GM12878 (cell line): ENCODE results near the gene FOXP1. TPM values are rescaled to one million over a fixed set of nuclear protein-coding genes. Genes with fewer than 3 reads are reported as not detected.

Experiments used
- ATAC-seq: fragments of 200-7000 bp; cut with Tn5 transposase; 3 replicates; pipeline ENCODE4 v1.9.1; 2020; ENCODE audit warnings: mild to moderate bottlenecking, moderate library complexity
- BruUV-seq: library from RNA; stranded (reverse); fragments of 400-500 nt; replicated peaks from 2 replicates; lab custom pipeline; 2021; lab: Mats Ljungman, UMichigan
- CTCF ChIA-PET: fragments of 300-600 bp; sonication (Branson Sonifier 250); formaldehyde crosslinking; extraction: SDS; loops from one replicate; lab custom pipeline; 2021; ENCODE audit warnings: inconsistent platforms; lab: Yijun Ruan, JAX
- POLR2A ChIA-PET: fragments of 350-600 bp; formaldehyde crosslinking; extraction: SDS; loops from one replicate; lab custom pipeline; 2021; ENCODE audit warnings: inconsistent platforms; lab: Charles Lee
- RAD21 ChIA-PET: fragments of 300-600 bp; sonication (Branson Sonifier 250); formaldehyde crosslinking; loops from one replicate; lab custom pipeline; 2023; ENCODE audit warnings: antibody characterized with exemption; ENCODE audit not compliant: unreplicated experiment; lab: Charles Lee
- SMC1A ChIA-PET: fragments of 300-600 bp; sonication (Branson Sonifier 250); formaldehyde crosslinking; loops from one replicate; lab custom pipeline; 2023; ENCODE audit not compliant: unreplicated experiment, uncharacterized antibody; lab: Charles Lee
- DNase-seq: peaks from one replicate; pipeline ENCODE4 v3.0.0-alpha.2; 2011; ENCODE audit warnings: low read depth, low spot score
- FAIRE-seq: peaks from 3 replicates; lab custom pipeline; 2011; peaks lifted over from hg19 to GRCh38; lab: Jason Lieb, UNC
- H2AFZ ChIP-seq: 2 replicates; pipeline ENCODE4 v1.6.0; 2011; ENCODE audit warnings: low read depth, low read length, control low read depth; ENCODE audit not compliant: control insufficient read depth
- H3K27ac ChIP-seq: 2 replicates; pipeline ENCODE4 v1.5.1; 2011; ENCODE audit warnings: control low read depth; ENCODE audit not compliant: control insufficient read depth, insufficient read depth
- H3K27me3 ChIP-seq, 2 experiments: replicated peaks in 1 of 2; 2 replicates each; pipeline versions ENCODE4 v1.6.0 to v1.6.1; 2011; ENCODE audit warnings: low read length in 1 of 2; ENCODE audit not compliant: control insufficient read depth in 2 of 2, insufficient read depth in 2 of 2
- H3K36me3 ChIP-seq, 2 experiments: 2 replicates each; pipeline ENCODE4 v1.5.1; 2011; ENCODE audit warnings: low read length in 1 of 2; ENCODE audit not compliant: control insufficient read depth in 2 of 2, insufficient read depth in 2 of 2
- H3K4me1 ChIP-seq: 2 replicates; pipeline ENCODE4 v1.6.1; 2011; ENCODE audit warnings: mild to moderate bottlenecking, low read length, moderate library complexity, mixed read lengths; ENCODE audit not compliant: control insufficient read depth, insufficient read depth
- H3K4me2 ChIP-seq: 2 replicates; pipeline ENCODE4 v1.6.0; 2011; ENCODE audit warnings: control low read depth; ENCODE audit not compliant: control insufficient read depth, insufficient read depth
- H3K4me3 ChIP-seq: fragments of 200-600 bp; sonication (generic); 2 replicates; pipeline ENCODE4 v1.5.1; 2016
- H3K79me2 ChIP-seq: 2 replicates; pipeline ENCODE4 v1.6.0; 2011; ENCODE audit warnings: low read length; ENCODE audit not compliant: control insufficient read depth, insufficient read depth
- H3K9ac ChIP-seq: 2 replicates; pipeline ENCODE4 v1.8.0; 2011; ENCODE audit warnings: low read length, control low read depth, mixed read lengths; ENCODE audit not compliant: control insufficient read depth, insufficient read depth
- H3K9me3 ChIP-seq: replicated peaks from 3 replicates; pipeline ENCODE4 v1.5.1; 2011; ENCODE audit warnings: mild to moderate bottlenecking, low read length; ENCODE audit not compliant: control insufficient read depth, insufficient read depth
- H4K20me1 ChIP-seq: 2 replicates; pipeline ENCODE4 v1.6.0; 2011; ENCODE audit not compliant: control insufficient read depth, insufficient read depth
- BACH1 ChIP-seq: fragments of 450-650 bp; IDR thresholded peaks from 2 replicates; pipeline ENCODE4 v1.6.1; 2017; ENCODE audit warnings: mild to moderate bottlenecking, borderline replicate concordance
- CBFB ChIP-seq: IDR thresholded peaks from 2 replicates; pipeline ENCODE4 v1.6.1; 2016; ENCODE audit warnings: antibody characterized with exemption, low read depth
- IRF3 ChIP-seq: fragments of 450-650 bp; IDR thresholded peaks from 2 replicates; pipeline ENCODE4 v1.6.1; 2014; ENCODE audit warnings: mild to moderate bottlenecking
- IRF5 ChIP-seq: fragments of 450-650 bp; IDR thresholded peaks from 2 replicates; pipeline ENCODE4 v1.6.1; 2017; ENCODE audit warnings: borderline replicate concordance
- NR2F1 ChIP-seq: fragments of 450-650 bp; conservative IDR thresholded peaks from 2 replicates; pipeline ENCODE4 v1.6.1; 2017; ENCODE audit warnings: mild to moderate bottlenecking
- POU2F2 ChIP-seq: IDR thresholded peaks from 3 replicates; pipeline ENCODE4 v1.6.1; 2011; ENCODE audit warnings: low read depth, mild to moderate bottlenecking, low read length, borderline replicate concordance
- RBBP5 ChIP-seq: fragments of 200-600 bp; sonication (generic); conservative IDR thresholded peaks from 2 replicates; pipeline ENCODE4 v1.6.1; 2016
- RUNX3 ChIP-seq: IDR thresholded peaks from 2 replicates; pipeline ENCODE4 v1.6.1; 2012; ENCODE audit warnings: low read length, inconsistent platforms
- SMARCA5 ChIP-seq: fragments of 450-650 bp; IDR thresholded peaks from 2 replicates; pipeline ENCODE4 v1.6.1; 2017; ENCODE audit warnings: mild to moderate bottlenecking
- SRF ChIP-seq, 2 experiments: IDR thresholded peaks; 2 replicates each; pipeline ENCODE4 v1.6.1; 2011; ENCODE audit warnings: low read depth in 2 of 2, low read length in 2 of 2, mild to moderate bottlenecking in 1 of 2, moderate library complexity in 1 of 2
- SUPT20H ChIP-seq: IDR thresholded peaks from 2 replicates; pipeline ENCODE4 v1.6.1; 2011; ENCODE audit warnings: low read depth, mild to moderate bottlenecking, low read length, moderate library complexity, borderline replicate concordance; ENCODE audit not compliant: control insufficient read depth
- TCF3 ChIP-seq: IDR thresholded peaks from 2 replicates; pipeline ENCODE4 v1.6.1; 2012; ENCODE audit warnings: low read depth, mild to moderate bottlenecking, low read length, borderline replicate concordance; ENCODE audit not compliant: insufficient read depth
- USF1 ChIP-seq: IDR thresholded peaks from 2 replicates; pipeline ENCODE4 v1.6.1; 2011; ENCODE audit warnings: borderline replicate concordance, low read depth, mild to moderate bottlenecking, moderate library complexity, mixed read lengths, low read length; ENCODE audit not compliant: insufficient read depth; ENCODE audit errors: extremely low read length
- ZNF24 ChIP-seq: fragments of 450-650 bp; IDR thresholded peaks from 2 replicates; pipeline ENCODE4 v1.6.1; 2017; ENCODE audit warnings: antibody characterized with exemption, mild to moderate bottlenecking
- whole genome bisulfite sequencing: methylation state at CpG from one replicate; pipeline ENCODE4 v1.1.6; 2016; ENCODE audit warnings: low lambda C conversion rate; ENCODE audit not compliant: insufficient replicate concordance, insufficient coverage; ENCODE audit errors: missing lambda C conversion rate; 5-methylcytosine and 5-hydroxymethylcytosine counted together
- in situ Hi-C: fragments of 300-500 bp; cut with MboI; formaldehyde crosslinking; loops from 9 replicates; pipeline ENCODE4 v1.14.3; 2018; ENCODE audit warnings: mixed read lengths
- intact Hi-C: fragments of 100-400 bp; cut with micrococcal nuclease; formaldehyde crosslinking; loops from one replicate; pipeline ENCODE4 v1.14.2; 2022; ENCODE audit not compliant: unreplicated experiment
- polyA plus RNA-seq, 11 experiments: library from polyadenylated mRNA; depleted of rRNA in 4 of 11; unstranded in 6 of 11; stranded (reverse) in 5 of 11; fragments of >200 nt; fragmentation: Nextera tagmentation in 4 of 11; fragmentation: Illumina TruSeq in 1 of 11; extraction: Ambion mirVana in 4 of 11; extraction: Trizol in 1 of 11; gene quantifications; 1 replicate in 1 of 11; 2 replicates in 10 of 11; pipeline versions ENCODE4 v1.2.1 to v1.2.3, GENCODE V29; 2011 to 2016; ENCODE audit warnings: inconsistent platforms in 2 of 11, missing spikeins in 2 of 11, low read depth in 1 of 11
- total RNA-seq, 4 experiments: library from RNA; depleted of rRNA in 3 of 4; stranded (reverse); fragments of >200 nt in 3 of 4; fragmentation: Illumina TruSeq in 1 of 4; extraction: Trizol in 1 of 4; gene quantifications; 2 replicates each; pipeline versions ENCODE4 v1.2.1 to v1.2.3, GENCODE V29; 2013 to 2021

FOXP1 gene
- total and polyA plus RNA-seq, 10 of the 15 experiments (the other 5 are each of a cell fraction or from before 2014, with no cell fraction given) = 0.05 to 1.6 (median 0.20) TPM; not detected in 1

GRCh38 chr3:71484047-71484446 lies 99.5 kb downstream of the FOXP1 start:
- WGBS = 2% methylated on average over 2 of the region's 2 CpGs
- FAIRE-seq = no peak
- CTCF ChIA-PET = no interaction called here

More at GRCh38 chr3:71484047-71484446, 99.5 kb downstream of the FOXP1 start:
- in situ Hi-C loops = no loop called here
- DNase-seq = no peak
- Histone ChIP-seq H3K27ac (no peak overlapping the region), H3K4me2 (no peak overlapping the region), H3K79me2 (no peaks in the 10 kb centered on the region), H4K20me1 (no peaks in the 10 kb centered on the region), H3K27me3 (no peaks in the 10 kb centered on the region), H3K9me3 (no peaks in the 10 kb centered on the region), H3K4me3 (no peak overlapping the region), H2AFZ (no peak overlapping the region), H3K9ac (no peak overlapping the region), H3K4me1 (no peaks in the 10 kb centered on the region), H3K36me3 (no peaks in the 10 kb centered on the region)
- RAD21 ChIA-PET = no interaction called here
- POLR2A ChIA-PET = no interaction called here
- intact Hi-C loops = no loop called here
- SMC1A ChIA-PET = no interaction called here
- TF ChIP-seq IRF3 (no peak), SUPT20H (no peak), SRF (IDR thresholded peaks at IDR 0.05; ENCODE audit: low read depth in 2 of 2, low read length in 2 of 2) (no peak), CBFB (no peak), ZNF24 (no peak), SMARCA5 (no peak), POU2F2 (no peak), TCF3 (no peak), NR2F1 (no peak), RUNX3 (no peak), RBBP5 (no peak), IRF5 (no peak), BACH1 (no peak), USF1 (no peak)
- TF ChIP-seq, all 136 proteins: peak for 0
- no TSS peak for BruUV-seq
- no peak for ATAC-seq
